Hematopoietic multipotent progenitor cell (in vitro differentiated cells): ENCODE data around the gene CREB3L1. TPM values are rescaled to one million over a fixed set of nuclear protein-coding genes. Genes with fewer than 3 reads are reported as not detected.
"Not testable (repeated sequence)": the region's sequence is repeated elsewhere in the genome, so short reads cannot be mapped to it uniquely, and the experiment has no call there.

Source experiments
- DNase-seq, 3 donors: peaks; one replicate each; pipeline ENCODE4 v3.0.0-alpha.2; 2011 to 2015; ENCODE audit warnings: low read depth in 2 of 3, low spot score in 2 of 3
- total RNA-seq: library from RNA; depleted of rRNA; stranded (reverse); fragments of >200 nt; gene quantifications from one replicate; pipeline ENCODE4 v1.2.3, GENCODE V29; 2012

Gene CREB3L1
- total RNA-seq, 1 donor, result under 0.01 TPM

- no peak for DNase-seq
Observed at GRCh38 chr11:46294365-46295309, 17.2 kb downstream of the CREB3L1 start.

GRCh38 chr11:46295312-46296058 lies 18.0 kb downstream of the CREB3L1 start:
- DNase-seq, result peak; percentile 40 to 74 (median 66)

- DNase-seq, result no peak
Observed at GRCh38 chr11:46296059-46296527, 18.6 kb downstream of the CREB3L1 start.

GRCh38 chr11:46296528-46297448 lies 19.3 kb downstream of the CREB3L1 start:
- peak in 2 of 3 donors; percentile 68 to 71 for DNase-seq

GRCh38 chr11:46298699-46299433 lies 21.4 kb downstream of the CREB3L1 start:
- DNase-seq, result no peak

- DNase-seq, result no peak
Observed at GRCh38 chr11:46299451-46299961, 22.0 kb downstream of the CREB3L1 start.

GRCh38 chr11:46300270-46300669 lies 22.8 kb downstream of the CREB3L1 start:
- no peak for DNase-seq

GRCh38 chr11:46302866-46303265 lies 25.4 kb downstream of the CREB3L1 start:
- DNase-seq, result no peak

GRCh38 chr11:46304036-46304435 lies 26.6 kb downstream of the CREB3L1 start:
- not testable (repeated sequence) for DNase-seq

- DNase-seq, result no peak
Observed at GRCh38 chr11:46304605-46305179, 27.2 kb downstream of the CREB3L1 start.

GRCh38 chr11:46305295-46305694 lies 27.8 kb downstream of the CREB3L1 start:
- peak in 2 of 3 donors; percentile 52 to 74 for DNase-seq

GRCh38 chr11:46306296-46306853 lies 28.9 kb downstream of the CREB3L1 start:
- no peak for DNase-seq

- no peak for DNase-seq
Observed at GRCh38 chr11:46307369-46307768, 29.9 kb downstream of the CREB3L1 start.

- no peak for DNase-seq
Observed at GRCh38 chr11:46307785-46308341, 30.4 kb downstream of the CREB3L1 start.

- peak in 2 of 3 donors; percentile 53 to 61 for DNase-seq
Observed at GRCh38 chr11:46308631-46309419, 31.4 kb downstream of the CREB3L1 start.

GRCh38 chr11:46309814-46310259 lies 32.4 kb downstream of the CREB3L1 start:
- peak in 2 of 3 donors; percentile 50 to 53 for DNase-seq

- peak; percentile 60 to 91 (median 81) for DNase-seq
Observed at GRCh38 chr11:46315033-46315738, 37.7 kb downstream of the CREB3L1 start.
